NCI-H345 treated with DMSO at 0.1 percent for 48 hours (cell line): ENCODE measurements around the gene CPLANE2.
"Not testable (repeated sequence)": the region's sequence is repeated elsewhere in the genome, so short reads cannot be mapped to it uniquely, and the experiment has no call there.

ENCODE experiments used
- DNase-seq: peaks from one replicate; lab custom pipeline; 2025; ENCODE audit not compliant: unreplicated experiment; lab: John Stamatoyannopoulos, UW

Gene CPLANE2

GRCh38 chr1:16249596-16250241 is 12.7 kb upstream of the CPLANE2 start:
- no peak for DNase-seq

- DNase-seq: peak; percentile 98
Observed at GRCh38 chr1:16248603-16249516, 11.9 kb upstream of the CPLANE2 start.

- no peak for DNase-seq
Observed at GRCh38 chr1:16248007-16248436, 11.0 kb upstream of the CPLANE2 start.

- DNase-seq: no peak
Observed at GRCh38 chr1:16247441-16247840, 10.5 kb upstream of the CPLANE2 start.

GRCh38 chr1:16246961-16247360 is 10.0 kb upstream of the CPLANE2 start:
- no peak for DNase-seq

GRCh38 chr1:16246239-16246638 is 9.3 kb upstream of the CPLANE2 start:
- not testable (repeated sequence) for DNase-seq

GRCh38 chr1:16245476-16246196 is 8.7 kb upstream of the CPLANE2 start:
- no peak for DNase-seq

- no peak for DNase-seq
Observed at GRCh38 chr1:16244650-16245285, 7.8 kb upstream of the CPLANE2 start.

GRCh38 chr1:16243936-16244649 is 7.1 kb upstream of the CPLANE2 start:
- DNase-seq: peak; percentile 59

GRCh38 chr1:16243215-16243610 is 6.2 kb upstream of the CPLANE2 start:
- no peak for DNase-seq

- DNase-seq: no peak
Observed at GRCh38 chr1:16242556-16243214, 5.7 kb upstream of the CPLANE2 start.

GRCh38 chr1:16241221-16241708 is 4.3 kb upstream of the CPLANE2 start:
- DNase-seq: peak; percentile 33

GRCh38 chr1:16239972-16240491 is 3.0 kb upstream of the CPLANE2 start:
- DNase-seq: no peak

GRCh38 chr1:16237343-16237830 is 404 bp upstream of the CPLANE2 start:
- no peak for DNase-seq

GRCh38 chr1:16235944-16236510 is 956 bp downstream of the CPLANE2 start:
- DNase-seq: peak; percentile 86

- no peak for DNase-seq
Observed at GRCh38 chr1:16235347-16235746, 1.6 kb downstream of the CPLANE2 start.

GRCh38 chr1:16233431-16233830 is 3.6 kb downstream of the CPLANE2 start:
- no peak for DNase-seq

GRCh38 chr1:16232316-16232710 is 4.7 kb downstream of the CPLANE2 start:
- DNase-seq: no peak
